H1 (cell line): ENCODE data around the gene KCND3. TPM values are rescaled to one million over a fixed set of nuclear protein-coding genes. Genes with fewer than 3 reads are reported as not detected.

Experiments used
- FOSL1 ChIP-seq: IDR thresholded peaks from 2 replicates; pipeline ENCODE4 v1.6.1; 2011; ENCODE audit warnings: mild to moderate bottlenecking, low read depth, low read length, moderate library complexity; ENCODE audit not compliant: insufficient read depth
- NANOG ChIP-seq: IDR thresholded peaks from 2 replicates; pipeline ENCODE4 v1.6.1; 2011; ENCODE audit warnings: low read length, low read depth, mild to moderate bottlenecking, inconsistent platforms; ENCODE audit not compliant: insufficient read depth, poor library complexity, severe bottlenecking
- RXRA ChIP-seq: IDR thresholded peaks from 2 replicates; pipeline ENCODE4 v1.6.1; 2011; ENCODE audit warnings: low read depth, mild to moderate bottlenecking, low read length, moderate library complexity; ENCODE audit not compliant: insufficient read depth
- SAP30 ChIP-seq: fragments of 300-600 bp; sonication (generic); IDR thresholded peaks from 2 replicates; pipeline ENCODE4 v1.7.1; 2012; ENCODE audit warnings: low read length, moderate library complexity, mild to moderate bottlenecking, inconsistent platforms; ENCODE audit not compliant: insufficient read depth, insufficient replicate concordance
- SP2 ChIP-seq: IDR thresholded peaks from 2 replicates; pipeline ENCODE4 v1.6.1; 2012; ENCODE audit warnings: mild to moderate bottlenecking, low read length, inconsistent platforms
- USF2 ChIP-seq: IDR thresholded peaks from 2 replicates; pipeline ENCODE4 v1.6.1; 2011; ENCODE audit warnings: low read length, improper control_type of control experiment
- polyA plus RNA-seq, 7 experiments: library from polyadenylated mRNA; depleted of rRNA in 3 of 7; stranded (reverse) in 5 of 7; unstranded in 2 of 7; fragments of >200 nt in 5 of 7; fragments of 200-250 nt in 2 of 7; gene quantifications; 1 replicate in 5 of 7; 2 replicates in 1 of 7; 4 replicates in 1 of 7; pipeline versions ENCODE4 v1.2.1 to v1.2.3, GENCODE V29; 2011 to 2013; ENCODE audit warnings: missing spikeins in 2 of 7, mixed read lengths in 2 of 7
- total RNA-seq: library from RNA; stranded (reverse); fragmentation: NEBNext Ultra II Directional; extraction: Animal tissue kit (Norgen Biotek cat#: 25700); gene quantifications from 2 replicates; pipeline ENCODE4 v1.2.1, GENCODE V29; 2021

KCND3 gene
- total and polyA plus RNA-seq, 2 of the 8 experiments (the other 6 are each of a cell fraction or from before 2014, with no cell fraction given), result 0.14 to 0.48 TPM

DNA sequence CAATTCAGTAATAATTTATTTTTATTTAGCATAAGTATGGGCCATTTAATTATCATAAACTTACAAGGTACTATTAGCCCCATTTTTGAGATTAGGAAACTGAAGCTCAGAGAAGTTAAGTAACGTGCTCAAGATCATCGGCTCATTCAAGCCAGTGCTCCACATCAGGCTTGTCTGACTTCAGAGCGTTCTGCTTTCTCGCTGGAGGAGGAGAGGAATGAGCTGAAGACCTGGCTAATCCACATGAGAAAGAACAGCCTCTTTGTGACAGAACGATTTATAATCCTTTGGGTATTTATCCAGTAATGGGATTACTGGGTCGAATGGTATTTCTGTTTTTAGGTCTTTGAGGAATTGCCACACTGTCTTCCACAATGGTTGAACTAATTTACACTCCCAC, 194.1 kb downstream of the KCND3 start (continued):
- no peak for TF ChIP-seq FOSL1
- TF ChIP-seq SAP30, result no peak
- no peak for TF ChIP-seq SP2
- no peak for TF ChIP-seq RXRA
- TF ChIP-seq NANOG, result no peak
- no peak for TF ChIP-seq USF2
- TF ChIP-seq, all 59 proteins: peak for 0
